SK-N-SH treated with all-trans-retinoic acid at 6 μM for 48 hours (cell line): ENCODE measurements around the gene FXYD6.

Experiments used
- ATAC-seq: fragments of 200-7000 bp; cut with Tn5 transposase; 3 replicates; pipeline ENCODE4 v1.9.1; 2020; ENCODE audit warnings: mild to moderate bottlenecking, moderate library complexity
- ARNTL ChIP-seq: fragments of 450-650 bp; formaldehyde crosslinking; IDR thresholded peaks from 2 replicates; pipeline ENCODE4 v1.5.0; 2020; ENCODE audit warnings: low read depth, mild to moderate bottlenecking, moderate library complexity, borderline replicate concordance
- BACH2 ChIP-seq: fragments of 250-450 bp; sonication (Bioruptor Pico); IDR thresholded peaks from 2 replicates; pipeline ENCODE4 v1.9.0; 2021; ENCODE audit warnings: mild to moderate bottlenecking, borderline replicate concordance
- CSDC2 ChIP-seq: fragments of 250-450 bp; sonication (Bioruptor Pico); IDR thresholded peaks from 2 replicates; pipeline ENCODE4 v1.5.0; 2020; ENCODE audit warnings: mild to moderate bottlenecking, moderate library complexity
- ESRRG ChIP-seq: fragments of 250-450 bp; sonication (Bioruptor Pico); IDR thresholded peaks from 2 replicates; pipeline ENCODE4 v1.6.1; 2021; ENCODE audit warnings: mild to moderate bottlenecking
- OSR1 ChIP-seq: fragments of 250-450 bp; sonication (Bioruptor Pico); IDR thresholded peaks from 2 replicates; pipeline ENCODE4 v1.8.0; 2022; ENCODE audit warnings: moderate library complexity, mild to moderate bottlenecking, inconsistent platforms
- PPARA ChIP-seq: fragments of 250-450 bp; sonication (Bioruptor Pico); IDR thresholded peaks from 2 replicates; pipeline ENCODE4 v1.5.0; 2020; ENCODE audit warnings: mild to moderate bottlenecking, borderline replicate concordance
- RARB ChIP-seq: fragments of 250-450 bp; sonication (Bioruptor Pico); IDR thresholded peaks from 2 replicates; pipeline ENCODE4 v1.8.0; 2021; ENCODE audit warnings: mild to moderate bottlenecking, moderate library complexity
- SNAI2 ChIP-seq: fragments of 250-450 bp; sonication (Bioruptor Pico); IDR thresholded peaks from 2 replicates; pipeline ENCODE4 v1.5.0; 2020; ENCODE audit warnings: mild to moderate bottlenecking, moderate library complexity
- TCF4 ChIP-seq: fragments of 250-450 bp; sonication (Bioruptor Pico); IDR thresholded peaks from 2 replicates; pipeline ENCODE4 v1.8.0; 2021; ENCODE audit warnings: mild to moderate bottlenecking, moderate library complexity, borderline replicate concordance
- ZC3H10 ChIP-seq: fragments of 250-450 bp; sonication (Bioruptor Pico); IDR thresholded peaks from 2 replicates; pipeline ENCODE4 v1.5.1; 2021; ENCODE audit warnings: mild to moderate bottlenecking, moderate library complexity
- ZFP3 ChIP-seq: fragments of 250-450 bp; sonication (Bioruptor Pico); IDR thresholded peaks from 2 replicates; pipeline ENCODE4 v1.5.0; 2020; ENCODE audit warnings: mild to moderate bottlenecking, moderate library complexity
- ZFP30 ChIP-seq: fragments of 450-650 bp; formaldehyde crosslinking; IDR thresholded peaks from 2 replicates; pipeline ENCODE4 v1.5.0; 2022; ENCODE audit warnings: mild to moderate bottlenecking, moderate library complexity
- ZNF565 ChIP-seq: fragments of 450-650 bp; formaldehyde crosslinking; conservative IDR thresholded peaks from 2 replicates; pipeline ENCODE4 v1.5.0; 2020; ENCODE audit warnings: low read depth, mild to moderate bottlenecking, moderate library complexity
- ZNF8 ChIP-seq: fragments of 450-650 bp; formaldehyde crosslinking; IDR thresholded peaks from 2 replicates; pipeline ENCODE4 v1.5.0; 2020; ENCODE audit warnings: mild to moderate bottlenecking, moderate library complexity
- TF ChIP-seq, protein P1 (sequence below): fragments of 250-450 bp; sonication (Bioruptor Pico); IDR thresholded peaks from 2 replicates; pipeline ENCODE4 v1.8.0; 2020; ENCODE audit warnings: mild to moderate bottlenecking, moderate library complexity, borderline replicate concordance
- TF ChIP-seq, protein P2 (sequence below): fragments of 250-450 bp; sonication (Bioruptor Pico); IDR thresholded peaks from 2 replicates; pipeline ENCODE4 v1.5.1; 2020; ENCODE audit warnings: low read depth, mild to moderate bottlenecking, moderate library complexity
- TF ChIP-seq, protein P3 (sequence below): fragments of 250-450 bp; sonication (Bioruptor Pico); IDR thresholded peaks from 2 replicates; pipeline ENCODE4 v1.5.1; 2021; ENCODE audit warnings: mild to moderate bottlenecking, moderate library complexity
- TF ChIP-seq, protein P4 (sequence below): fragments of 250-450 bp; sonication (Bioruptor Pico); IDR thresholded peaks from 2 replicates; pipeline ENCODE4 v1.5.0; 2020; ENCODE audit warnings: mild to moderate bottlenecking, moderate library complexity
- TF ChIP-seq, protein P5 (sequence below): fragments of 250-450 bp; sonication (Bioruptor Pico); IDR thresholded peaks from 2 replicates; pipeline ENCODE4 v1.8.0; 2021; ENCODE audit warnings: low read depth, mild to moderate bottlenecking, moderate library complexity, borderline replicate concordance

The FXYD6 gene

DNA sequence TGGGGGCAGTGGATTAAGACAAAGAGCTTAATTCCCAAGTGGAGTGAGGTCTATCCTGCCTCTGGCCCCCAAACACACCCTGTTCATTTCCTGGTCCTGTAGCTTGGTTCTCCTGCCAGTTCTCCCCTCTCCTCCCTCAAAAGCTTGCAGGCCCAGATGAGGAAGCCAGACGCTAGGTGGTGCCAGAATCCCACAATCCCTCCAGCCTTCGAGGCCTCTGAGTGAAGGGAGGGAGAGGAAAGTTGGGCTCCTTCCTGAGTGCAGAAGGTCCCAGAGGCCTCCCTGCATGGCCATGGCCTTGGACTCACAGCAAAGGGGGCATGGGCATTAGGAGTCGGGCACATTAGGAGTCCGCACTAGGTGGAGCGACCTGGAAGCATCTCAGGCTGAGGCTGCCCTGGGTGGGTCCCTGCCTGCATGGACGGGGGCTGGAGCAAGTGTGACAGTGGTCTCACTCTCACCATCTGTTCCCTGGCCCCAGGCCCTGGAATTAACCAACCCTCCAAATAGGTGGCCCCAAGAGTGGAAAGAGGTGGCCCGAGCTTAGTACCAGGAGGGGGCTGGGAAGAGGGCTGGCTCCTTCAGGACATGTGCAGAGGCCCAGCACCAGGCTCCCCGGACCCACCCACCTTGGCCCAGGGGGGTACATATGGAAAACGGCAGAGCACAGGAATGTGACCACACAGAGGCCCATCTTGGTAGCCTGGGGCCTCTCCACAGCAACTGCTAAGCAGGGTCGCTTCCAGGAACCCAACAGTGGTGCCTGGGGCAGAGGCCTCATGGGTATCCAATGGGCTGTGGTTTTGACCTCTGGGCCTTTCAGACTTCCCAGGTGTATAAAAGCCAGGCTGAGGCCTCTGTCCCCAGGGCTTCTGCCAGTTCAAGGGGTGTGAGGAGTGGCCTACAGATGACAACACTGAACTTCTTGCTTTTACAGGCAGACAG is 57.1 kb downstream of the FXYD6 start:
- TF ChIP-seq, protein P1, sequence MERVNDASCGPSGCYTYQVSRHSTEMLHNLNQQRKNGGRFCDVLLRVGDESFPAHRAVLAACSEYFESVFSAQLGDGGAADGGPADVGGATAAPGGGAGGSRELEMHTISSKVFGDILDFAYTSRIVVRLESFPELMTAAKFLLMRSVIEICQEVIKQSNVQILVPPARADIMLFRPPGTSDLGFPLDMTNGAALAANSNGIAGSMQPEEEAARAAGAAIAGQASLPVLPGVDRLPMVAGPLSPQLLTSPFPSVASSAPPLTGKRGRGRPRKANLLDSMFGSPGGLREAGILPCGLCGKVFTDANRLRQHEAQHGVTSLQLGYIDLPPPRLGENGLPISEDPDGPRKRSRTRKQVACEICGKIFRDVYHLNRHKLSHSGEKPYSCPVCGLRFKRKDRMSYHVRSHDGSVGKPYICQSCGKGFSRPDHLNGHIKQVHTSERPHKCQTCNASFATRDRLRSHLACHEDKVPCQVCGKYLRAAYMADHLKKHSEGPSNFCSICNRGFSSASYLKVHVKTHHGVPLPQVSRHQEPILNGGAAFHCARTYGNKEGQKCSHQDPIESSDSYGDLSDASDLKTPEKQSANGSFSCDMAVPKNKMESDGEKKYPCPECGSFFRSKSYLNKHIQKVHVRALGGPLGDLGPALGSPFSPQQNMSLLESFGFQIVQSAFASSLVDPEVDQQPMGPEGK (CRISPR knock-in tag): no peak
- TF ChIP-seq, protein P2, sequence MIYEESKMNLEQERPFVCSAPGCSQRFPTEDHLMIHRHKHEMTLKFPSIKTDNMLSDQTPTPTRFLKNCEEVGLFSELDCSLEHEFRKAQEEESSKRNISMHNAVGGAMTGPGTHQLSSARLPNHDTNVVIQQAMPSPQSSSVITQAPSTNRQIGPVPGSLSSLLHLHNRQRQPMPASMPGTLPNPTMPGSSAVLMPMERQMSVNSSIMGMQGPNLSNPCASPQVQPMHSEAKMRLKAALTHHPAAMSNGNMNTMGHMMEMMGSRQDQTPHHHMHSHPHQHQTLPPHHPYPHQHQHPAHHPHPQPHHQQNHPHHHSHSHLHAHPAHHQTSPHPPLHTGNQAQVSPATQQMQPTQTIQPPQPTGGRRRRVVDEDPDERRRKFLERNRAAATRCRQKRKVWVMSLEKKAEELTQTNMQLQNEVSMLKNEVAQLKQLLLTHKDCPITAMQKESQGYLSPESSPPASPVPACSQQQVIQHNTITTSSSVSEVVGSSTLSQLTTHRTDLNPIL: no peak
- TF ChIP-seq RARB (CRISPR knock-in tag): no peak
- no peak for TF ChIP-seq TCF4 (CRISPR knock-in tag)
- TF ChIP-seq, protein P3, sequence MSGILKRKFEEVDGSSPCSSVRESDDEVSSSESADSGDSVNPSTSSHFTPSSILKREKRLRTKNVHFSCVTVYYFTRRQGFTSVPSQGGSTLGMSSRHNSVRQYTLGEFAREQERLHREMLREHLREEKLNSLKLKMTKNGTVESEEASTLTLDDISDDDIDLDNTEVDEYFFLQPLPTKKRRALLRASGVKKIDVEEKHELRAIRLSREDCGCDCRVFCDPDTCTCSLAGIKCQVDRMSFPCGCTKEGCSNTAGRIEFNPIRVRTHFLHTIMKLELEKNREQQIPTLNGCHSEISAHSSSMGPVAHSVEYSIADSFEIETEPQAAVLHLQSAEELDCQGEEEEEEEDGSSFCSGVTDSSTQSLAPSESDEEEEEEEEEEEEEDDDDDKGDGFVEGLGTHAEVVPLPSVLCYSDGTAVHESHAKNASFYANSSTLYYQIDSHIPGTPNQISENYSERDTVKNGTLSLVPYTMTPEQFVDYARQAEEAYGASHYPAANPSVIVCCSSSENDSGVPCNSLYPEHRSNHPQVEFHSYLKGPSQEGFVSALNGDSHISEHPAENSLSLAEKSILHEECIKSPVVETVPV: no peak
- TF ChIP-seq ARNTL (CRISPR knock-in tag): no peak
- TF ChIP-seq ZC3H10 (CRISPR knock-in tag): no peak
- TF ChIP-seq, protein P4, sequence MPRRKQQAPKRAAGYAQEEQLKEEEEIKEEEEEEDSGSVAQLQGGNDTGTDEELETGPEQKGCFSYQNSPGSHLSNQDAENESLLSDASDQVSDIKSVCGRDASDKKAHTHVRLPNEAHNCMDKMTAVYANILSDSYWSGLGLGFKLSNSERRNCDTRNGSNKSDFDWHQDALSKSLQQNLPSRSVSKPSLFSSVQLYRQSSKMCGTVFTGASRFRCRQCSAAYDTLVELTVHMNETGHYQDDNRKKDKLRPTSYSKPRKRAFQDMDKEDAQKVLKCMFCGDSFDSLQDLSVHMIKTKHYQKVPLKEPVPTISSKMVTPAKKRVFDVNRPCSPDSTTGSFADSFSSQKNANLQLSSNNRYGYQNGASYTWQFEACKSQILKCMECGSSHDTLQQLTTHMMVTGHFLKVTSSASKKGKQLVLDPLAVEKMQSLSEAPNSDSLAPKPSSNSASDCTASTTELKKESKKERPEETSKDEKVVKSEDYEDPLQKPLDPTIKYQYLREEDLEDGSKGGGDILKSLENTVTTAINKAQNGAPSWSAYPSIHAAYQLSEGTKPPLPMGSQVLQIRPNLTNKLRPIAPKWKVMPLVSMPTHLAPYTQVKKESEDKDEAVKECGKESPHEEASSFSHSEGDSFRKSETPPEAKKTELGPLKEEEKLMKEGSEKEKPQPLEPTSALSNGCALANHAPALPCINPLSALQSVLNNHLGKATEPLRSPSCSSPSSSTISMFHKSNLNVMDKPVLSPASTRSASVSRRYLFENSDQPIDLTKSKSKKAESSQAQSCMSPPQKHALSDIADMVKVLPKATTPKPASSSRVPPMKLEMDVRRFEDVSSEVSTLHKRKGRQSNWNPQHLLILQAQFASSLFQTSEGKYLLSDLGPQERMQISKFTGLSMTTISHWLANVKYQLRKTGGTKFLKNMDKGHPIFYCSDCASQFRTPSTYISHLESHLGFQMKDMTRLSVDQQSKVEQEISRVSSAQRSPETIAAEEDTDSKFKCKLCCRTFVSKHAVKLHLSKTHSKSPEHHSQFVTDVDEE: no peak
- TF ChIP-seq BACH2: no peak
- no peak for TF ChIP-seq ZFP30 (CRISPR knock-in tag)
- no peak for TF ChIP-seq OSR1 (CRISPR knock-in tag)
- TF ChIP-seq, protein P5, sequence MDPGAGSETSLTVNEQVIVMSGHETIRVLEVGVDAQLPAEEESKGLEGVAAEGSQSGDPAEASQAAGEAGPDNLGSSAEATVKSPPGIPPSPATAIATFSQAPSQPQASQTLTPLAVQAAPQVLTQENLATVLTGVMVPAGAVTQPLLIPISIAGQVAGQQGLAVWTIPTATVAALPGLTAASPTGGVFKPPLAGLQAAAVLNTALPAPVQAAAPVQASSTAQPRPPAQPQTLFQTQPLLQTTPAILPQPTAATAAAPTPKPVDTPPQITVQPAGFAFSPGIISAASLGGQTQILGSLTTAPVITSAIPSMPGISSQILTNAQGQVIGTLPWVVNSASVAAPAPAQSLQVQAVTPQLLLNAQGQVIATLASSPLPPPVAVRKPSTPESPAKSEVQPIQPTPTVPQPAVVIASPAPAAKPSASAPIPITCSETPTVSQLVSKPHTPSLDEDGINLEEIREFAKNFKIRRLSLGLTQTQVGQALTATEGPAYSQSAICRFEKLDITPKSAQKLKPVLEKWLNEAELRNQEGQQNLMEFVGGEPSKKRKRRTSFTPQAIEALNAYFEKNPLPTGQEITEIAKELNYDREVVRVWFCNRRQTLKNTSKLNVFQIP (CRISPR knock-in tag): no peak
- TF ChIP-seq SNAI2: no peak
- TF ChIP-seq ZNF565 (CRISPR knock-in tag): no peak
- no peak for TF ChIP-seq ESRRG
- peak; percentile 64 for ATAC-seq

DNA sequence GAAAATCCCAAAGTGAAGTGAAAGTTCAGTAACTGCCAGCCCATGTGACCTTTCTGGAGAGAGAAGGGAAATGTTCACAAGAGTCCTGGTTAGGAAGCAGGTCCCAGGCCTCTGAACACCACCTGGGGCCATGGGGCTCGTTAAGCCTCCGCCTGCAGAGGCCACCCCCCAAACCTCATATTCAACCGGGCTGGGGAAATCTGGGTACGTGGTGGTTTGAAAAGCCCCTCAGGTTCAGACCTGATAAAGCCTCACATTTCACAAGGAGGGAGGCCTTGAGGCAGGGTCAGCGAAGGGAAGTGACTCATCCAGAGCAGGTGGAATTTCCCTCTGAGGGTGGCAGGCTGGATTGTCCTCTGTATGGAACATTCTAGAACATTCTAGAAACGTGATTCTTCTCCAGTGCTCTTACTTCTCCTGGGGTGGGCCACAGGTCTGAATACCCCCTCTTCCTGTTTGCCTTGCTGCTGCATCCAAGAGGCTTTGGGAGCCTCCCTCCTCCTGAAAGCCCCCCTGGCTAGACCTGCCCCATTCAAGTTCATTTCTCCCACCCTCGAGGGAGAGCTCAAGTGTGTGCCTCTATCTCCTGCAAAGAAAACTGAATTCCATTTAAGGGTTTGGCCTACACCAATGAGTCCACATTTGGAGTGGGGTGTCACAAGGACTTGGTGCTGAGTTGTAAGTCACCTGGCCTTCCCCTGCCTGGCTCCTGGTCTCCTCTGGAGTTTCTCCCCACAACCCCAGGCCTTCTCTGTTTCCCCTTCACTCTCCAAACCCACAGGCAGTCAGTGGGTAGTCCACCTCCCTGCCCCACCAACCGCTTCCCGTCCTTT is 58.2 kb downstream of the FXYD6 start:
- no peak for TF ChIP-seq ZC3H10 (CRISPR knock-in tag)
- no peak for TF ChIP-seq PPARA
- TF ChIP-seq, protein P4: no peak
- TF ChIP-seq ESRRG: no peak
- no peak for TF ChIP-seq ZFP3 (CRISPR knock-in tag)
- no peak for TF ChIP-seq CSDC2
- no peak for TF ChIP-seq RARB (CRISPR knock-in tag)
- no peak for TF ChIP-seq ZNF8 (CRISPR knock-in tag)
- no peak for TF ChIP-seq ZNF565 (CRISPR knock-in tag)
- no peak for TF ChIP-seq ARNTL (CRISPR knock-in tag)
- peak; percentile 7 for ATAC-seq
